Measurements from ENCODE around the gene NT5M. TPM values are rescaled to one million over a fixed set of nuclear protein-coding genes. Genes with fewer than 3 reads are reported as not detected.
A peak's percentile ranks its signal among the peaks of the same experiment; 100 is the strongest.

Gene NT5M
- total RNA-seq, 1 experiment from 2014 or later: 2.9 TPM

DNA sequence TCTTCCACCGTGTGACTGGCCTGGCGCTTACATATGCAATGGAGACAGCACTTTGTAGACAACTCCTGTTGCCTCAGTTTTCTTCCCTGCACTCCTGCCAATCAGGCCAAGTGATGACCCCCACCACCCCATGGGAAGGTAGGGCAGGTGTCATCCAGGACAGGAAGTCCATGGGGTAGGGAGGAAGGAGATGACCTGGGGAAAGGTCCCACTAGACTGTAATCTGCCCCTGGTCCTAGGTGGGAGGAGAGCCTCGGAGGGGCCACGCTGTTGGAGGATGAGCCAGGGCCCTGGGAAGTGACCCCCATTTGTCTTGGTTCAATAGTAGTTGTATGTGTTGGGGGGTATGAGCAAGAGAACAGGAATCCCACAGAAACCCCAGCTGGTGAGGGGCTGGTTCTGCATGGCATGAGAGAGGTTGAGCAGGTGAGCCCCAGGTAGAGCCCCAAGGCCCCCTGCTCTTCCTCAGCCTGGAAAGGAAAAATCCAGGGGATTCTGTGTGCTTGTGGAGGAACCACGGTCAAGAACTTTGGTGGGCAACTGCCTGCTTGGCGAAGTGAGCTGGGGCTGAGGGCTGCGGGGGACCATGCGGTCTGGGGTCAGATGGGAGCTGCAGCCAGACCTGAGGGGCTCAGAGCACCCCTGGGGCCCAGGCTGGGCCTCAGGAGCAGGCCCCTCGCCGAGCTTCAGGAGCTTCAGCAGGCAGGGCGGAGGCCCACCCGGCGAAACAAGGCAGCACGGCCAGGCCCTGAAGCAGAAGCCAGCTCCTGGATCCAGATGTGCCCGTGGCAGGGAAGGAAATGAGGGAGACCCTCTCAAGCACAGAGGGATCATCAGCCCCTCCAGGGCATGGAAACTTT is 50.7 kb downstream of the NT5M start:
- no peak for DNase-seq (ENCODE audit: low read depth)

DNA sequence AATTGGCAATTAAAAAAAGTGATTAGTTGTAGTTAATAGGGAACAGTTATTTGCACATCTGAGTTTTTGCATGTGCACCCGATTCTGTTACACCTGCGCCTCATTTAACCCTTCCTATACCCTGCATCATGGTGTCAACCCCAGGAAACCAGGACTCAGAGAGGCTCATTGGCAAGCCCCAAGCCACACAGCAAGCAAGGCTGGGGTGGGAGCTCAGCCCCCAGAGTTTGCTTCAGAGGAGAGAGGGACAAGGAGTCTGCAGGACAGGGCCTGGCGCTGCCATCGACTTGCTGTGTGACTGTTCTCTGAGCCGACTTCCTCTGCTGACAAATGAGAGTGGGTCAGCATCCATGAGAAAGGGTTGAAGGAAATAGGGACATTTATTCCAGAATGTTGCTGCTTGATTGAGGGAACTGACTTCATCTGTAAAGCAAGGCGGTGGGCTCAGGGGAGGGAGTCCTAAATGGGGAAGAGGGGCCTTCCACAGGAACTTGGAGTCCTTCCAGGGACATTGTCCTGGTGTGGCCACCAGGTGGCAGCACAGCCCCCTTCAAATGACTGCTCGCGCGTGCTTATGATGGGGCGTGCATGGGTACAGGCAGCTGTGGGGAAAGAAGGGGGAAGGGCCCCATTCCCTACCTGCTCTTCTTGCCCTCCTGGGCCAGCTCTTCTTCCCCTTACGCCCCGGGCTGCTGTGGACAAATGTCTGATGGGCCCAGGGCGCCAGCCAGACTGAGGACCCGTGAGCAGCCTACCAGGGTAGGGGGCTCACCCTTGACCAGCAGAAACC is 51.6 kb downstream of the NT5M start:
- peak; percentile 55 for DNase-seq (ENCODE audit: low read depth)

DNA sequence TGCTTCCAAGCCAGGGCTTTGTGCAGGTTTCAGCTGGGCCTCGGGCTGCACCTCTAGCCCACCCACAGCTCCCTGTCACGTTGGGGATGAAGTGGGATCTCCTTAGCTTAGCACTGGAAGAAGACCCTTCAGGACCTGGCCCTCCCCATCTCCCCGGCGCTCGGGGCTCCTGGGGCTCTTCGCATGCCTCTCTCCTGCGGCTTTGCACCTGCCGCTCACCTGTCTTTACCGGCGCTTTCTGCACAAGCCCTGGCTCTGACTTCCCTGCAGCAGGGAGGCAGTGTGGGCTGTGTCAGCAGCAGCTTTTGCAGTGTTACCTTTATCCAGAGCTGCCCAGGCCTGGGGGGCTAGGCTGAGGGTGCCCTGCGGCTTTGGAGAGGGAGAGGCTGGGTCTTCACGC is 52.3 kb downstream of the NT5M start:
- no peak for DNase-seq (ENCODE audit: low read depth)

DNA sequence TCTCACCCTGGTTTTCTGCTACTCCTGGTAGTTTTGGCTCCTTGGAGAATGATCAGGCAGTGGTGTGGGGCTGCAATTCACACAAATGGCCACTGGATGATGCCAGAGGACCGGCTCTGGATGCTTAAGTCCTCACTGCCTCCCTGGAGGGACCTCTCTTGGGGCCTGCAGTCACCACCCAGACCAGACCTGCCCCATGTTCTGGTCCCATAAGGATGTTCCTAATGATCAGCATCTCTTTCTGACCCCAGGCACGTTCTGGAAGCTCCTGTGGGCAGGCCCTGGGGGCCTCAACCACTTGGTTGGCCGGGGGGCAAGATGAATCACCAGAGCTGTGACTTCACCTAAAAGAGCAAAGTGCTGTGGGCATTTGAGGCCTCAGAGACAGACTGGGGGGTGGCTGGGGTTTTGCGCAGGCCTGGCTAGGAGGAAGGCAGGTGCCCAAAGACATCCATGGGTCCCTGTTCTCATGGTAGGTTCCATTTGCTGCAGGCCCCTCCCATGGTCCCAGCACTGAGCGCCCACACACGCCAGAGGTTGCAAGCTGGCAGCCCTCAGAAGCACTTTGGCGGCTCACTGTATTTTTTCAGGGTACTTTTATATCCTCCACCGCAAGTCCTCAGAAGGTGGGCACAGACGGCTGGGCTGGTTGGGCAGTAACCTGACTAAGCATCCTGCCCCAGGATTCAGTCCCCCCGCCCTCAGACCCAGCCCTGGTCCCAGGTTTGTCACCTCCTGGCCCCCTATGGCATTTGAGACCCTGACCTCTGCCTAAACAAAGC is 53.2 kb downstream of the NT5M start:
- DNase-seq (ENCODE audit: low read depth): peak; percentile 78

DNA sequence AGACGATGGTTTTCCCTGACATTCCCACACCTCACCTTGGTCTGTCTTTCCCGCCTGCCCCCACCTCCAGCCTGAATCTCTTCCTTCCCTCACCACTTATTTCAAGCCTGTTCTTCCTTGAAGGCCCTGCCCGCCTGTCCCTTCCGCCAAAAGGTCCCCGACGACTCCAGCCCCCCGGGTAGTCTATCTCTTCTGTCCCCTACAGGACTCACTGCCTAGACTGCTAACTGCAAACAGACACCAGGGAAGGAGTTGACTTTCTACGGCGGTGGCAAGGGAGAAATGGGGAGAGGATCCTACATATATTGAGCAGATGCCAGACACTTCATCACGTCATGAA is 53.7 kb downstream of the NT5M start:
- DNase-seq (ENCODE audit: low read depth): no peak

DNA sequence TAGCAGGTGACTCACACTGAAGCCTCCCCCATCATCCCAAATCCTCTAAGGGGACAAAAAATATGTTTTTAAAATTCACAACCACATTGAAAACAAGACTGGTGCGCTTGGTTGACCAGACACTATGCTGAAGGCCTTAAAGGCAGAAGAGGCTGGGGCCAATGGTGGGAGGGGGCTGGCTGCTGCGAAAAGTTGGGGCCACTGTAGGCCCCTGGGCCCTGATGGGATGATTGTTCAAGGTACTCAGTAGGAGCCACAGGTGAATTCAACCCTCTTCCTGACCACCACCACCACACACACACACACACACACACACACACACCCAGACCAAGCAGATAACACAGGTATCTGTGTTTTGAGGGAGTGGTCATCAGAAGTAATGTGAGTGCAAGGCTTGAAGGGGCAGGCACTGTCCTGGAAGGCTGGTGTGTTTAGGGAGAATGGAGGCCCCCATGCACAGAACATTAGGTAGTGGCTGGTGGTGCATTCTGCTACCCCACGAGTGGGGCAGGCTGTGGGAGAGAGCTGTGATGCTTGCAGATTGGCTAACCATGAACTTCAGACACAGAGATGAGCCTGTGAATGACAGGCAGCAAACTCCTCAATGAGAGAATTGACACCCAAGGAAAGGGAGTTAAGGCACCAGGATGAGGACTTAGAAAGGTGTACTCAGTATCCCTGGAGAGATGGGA is 55.0 kb downstream of the NT5M start:
- DNase-seq (ENCODE audit: low read depth): no peak

DNA sequence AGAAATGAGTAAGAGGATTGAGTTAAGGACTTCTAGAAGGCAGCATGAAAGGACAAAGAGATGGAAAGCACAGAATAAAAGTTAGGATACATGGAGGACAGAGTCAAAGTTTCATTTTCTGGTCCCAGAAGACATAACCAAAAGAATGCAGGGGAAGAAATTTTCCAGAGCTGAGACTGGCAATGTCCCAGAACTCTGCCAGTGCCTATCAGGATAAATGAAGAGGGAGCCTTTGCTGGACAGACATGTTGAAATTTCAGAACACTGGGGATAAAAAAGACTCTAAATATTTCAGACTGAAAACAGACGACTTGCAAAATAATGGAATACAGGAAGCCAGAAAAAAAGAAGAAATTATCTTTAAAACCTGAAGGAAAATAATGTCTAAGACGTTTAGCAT is 55.7 kb downstream of the NT5M start:
- DNase-seq (ENCODE audit: low read depth): no peak

DNA sequence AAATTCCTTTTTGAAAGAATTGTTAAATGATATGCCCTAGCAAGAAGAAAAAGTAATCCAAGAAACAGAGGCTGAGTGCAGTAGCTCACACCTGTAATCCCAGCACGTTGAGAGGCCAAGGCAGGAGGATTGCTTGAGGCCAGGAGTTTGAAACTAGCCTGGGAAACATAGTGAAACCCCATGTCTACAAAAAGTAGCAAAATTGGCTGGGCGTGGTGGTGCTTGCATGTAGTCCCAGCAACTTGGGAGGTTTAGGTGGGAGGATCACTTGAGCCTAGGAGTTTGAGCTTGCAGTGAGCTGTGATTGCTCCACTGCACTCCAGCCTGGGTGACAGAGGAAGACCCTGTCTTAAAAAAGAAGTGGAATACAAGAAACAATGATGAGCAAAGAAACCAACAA is 56.1 kb downstream of the NT5M start:
- DNase-seq (ENCODE audit: low read depth): no peak

DNA sequence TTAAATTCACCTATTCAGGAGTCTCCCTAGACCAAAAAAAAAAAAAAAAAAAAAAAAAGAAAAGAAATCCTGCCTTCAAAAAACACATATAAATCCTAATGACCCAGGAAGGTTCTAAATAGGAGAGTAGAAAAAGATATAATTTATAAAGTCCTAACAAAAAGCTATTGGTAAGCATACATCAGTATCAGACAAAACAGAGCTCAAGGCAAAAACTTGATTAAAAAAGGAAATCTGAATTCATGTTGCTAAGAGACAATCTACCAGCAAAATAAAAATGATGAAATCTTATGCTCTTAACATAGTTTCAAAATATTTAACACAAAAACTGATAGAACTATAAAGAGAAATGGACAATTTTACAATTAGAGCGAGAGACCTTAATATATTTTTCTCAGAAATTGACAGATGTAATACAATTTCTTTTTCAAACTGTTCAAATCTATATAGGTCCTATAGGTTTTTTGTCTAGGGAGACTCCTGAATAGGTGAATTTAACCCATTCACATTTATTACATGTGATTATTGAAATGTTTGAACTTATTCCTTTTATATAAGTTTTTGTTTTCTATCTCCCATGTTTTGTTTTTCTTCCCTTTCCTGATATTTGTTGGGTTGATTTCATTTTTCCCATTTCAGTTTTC is 57.0 kb downstream of the NT5M start:
- no peak for DNase-seq (ENCODE audit: low read depth)

DNA sequence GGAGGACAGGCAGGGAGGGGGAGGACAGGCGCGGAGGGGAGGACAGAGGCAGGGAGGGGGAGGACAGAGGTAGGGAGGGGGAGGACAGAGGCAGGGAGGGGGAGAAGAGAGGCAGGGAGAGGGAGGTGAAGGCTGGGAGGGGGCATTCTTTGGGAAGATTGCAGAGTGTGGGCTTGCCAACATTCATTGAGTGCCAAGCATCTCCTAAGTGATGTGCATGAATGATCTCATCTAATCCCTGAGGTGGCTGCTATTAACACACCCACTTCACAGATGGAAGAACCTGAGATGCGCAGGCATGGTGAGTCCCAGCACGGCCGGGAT is 58.3 kb downstream of the NT5M start:
- DNase-seq (ENCODE audit: low read depth): no peak

DNA sequence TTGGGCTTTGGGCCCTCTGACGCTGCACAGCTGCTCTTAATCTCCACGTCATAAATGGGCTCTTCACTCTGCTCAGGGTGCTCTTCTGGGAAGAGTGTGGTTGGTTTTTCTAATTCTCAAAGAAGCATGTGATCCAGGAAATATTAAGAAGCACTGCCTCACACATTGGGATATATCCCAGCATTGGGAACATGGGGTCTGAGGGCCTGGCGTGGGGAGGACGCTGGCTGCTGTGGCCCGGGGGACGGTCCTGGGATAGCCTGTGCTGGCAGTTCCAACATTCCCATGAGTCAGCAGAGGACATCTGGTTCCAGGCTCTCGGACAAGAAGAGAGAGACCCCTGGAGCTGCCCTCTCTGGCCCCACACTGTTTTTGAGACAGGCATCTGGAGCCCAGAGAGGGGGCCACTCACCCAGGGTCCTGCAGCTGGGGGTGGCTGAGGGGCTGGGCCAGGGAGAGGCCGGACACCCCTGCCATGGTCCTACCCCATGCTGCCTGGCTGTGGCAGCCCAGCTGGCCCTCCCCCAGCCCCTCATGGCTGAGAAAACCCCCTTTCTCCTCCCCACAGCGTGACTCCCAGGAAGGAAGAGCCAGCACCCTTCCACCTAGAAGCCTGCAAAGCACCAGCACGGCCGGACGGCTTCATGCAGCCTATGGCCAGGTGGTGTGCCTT is 58.8 kb downstream of the NT5M start:
- no peak for DNase-seq (ENCODE audit: low read depth)

DNA sequence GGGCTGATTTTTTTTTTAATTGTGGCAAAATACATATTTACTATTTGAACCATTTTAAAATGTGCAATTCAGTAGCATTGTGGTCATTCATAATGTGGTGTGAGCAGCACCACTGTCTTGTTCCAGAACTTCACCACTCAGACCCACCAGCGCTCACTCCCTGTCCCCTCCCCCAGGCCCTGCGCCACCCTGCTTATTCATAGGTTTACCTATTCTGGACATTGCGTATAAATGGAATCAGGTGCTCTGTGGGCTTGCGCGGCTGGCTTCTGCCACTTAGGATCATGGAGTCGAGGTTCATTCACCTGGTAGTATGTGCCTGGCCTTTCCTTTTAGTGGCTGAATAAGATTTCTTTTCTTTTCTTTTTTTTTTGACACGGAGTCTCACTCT is 59.4 kb downstream of the NT5M start:
- no peak for DNase-seq (ENCODE audit: low read depth)

DNA sequence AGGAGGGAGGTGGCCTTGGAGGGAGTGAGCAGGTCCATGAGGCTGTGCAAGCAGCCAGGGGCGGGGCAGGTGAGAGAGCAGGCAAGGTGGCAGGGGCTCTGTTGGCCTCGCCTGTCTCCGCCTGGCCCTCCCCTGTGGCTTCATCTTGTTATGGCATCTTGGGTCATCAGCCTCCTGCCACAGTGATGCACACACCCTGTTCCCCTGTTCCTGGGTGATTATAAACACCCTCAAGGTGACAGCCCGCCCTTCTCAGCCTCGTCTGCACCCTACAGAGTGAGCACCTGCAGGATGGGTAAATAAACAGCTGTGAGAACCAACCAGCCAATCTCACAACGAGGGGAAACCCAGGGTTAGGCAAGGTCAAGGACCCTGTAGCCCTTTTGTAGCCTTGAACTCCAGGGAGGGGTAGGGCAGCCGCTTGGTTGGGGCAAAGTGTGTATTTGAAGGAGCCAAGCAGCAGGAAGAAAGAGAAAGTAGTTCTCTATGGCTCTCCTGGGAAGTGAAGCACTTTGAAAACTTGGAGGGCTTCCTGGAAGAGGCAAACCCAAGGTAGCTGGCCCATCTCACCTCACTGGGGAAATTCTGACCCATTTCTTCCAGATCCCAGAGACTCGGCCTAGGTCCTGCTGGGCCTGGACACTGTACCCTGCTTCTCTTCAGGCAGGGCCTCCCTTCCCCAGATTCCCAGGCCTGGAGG is 60.6 kb downstream of the NT5M start:
- DNase-seq (ENCODE audit: low read depth): no peak

DNA sequence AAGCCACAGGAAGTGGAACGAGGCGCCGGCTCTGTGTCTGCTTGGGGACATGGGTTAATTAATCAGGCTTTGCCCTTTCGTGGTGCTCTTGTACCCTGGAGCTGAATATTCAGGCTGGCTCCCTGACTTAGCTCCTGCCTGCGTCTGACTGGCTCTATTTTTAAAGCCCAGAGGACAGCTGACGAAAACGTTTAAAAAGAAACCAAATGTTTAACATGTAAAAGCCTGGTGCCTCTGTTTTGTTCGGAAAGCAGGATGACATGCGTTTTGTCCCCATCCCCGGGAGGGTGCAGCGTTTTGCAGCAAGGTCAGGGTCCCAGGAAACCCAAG is 61.1 kb downstream of the NT5M start:
- DNase-seq (ENCODE audit: low read depth): no peak

DNA sequence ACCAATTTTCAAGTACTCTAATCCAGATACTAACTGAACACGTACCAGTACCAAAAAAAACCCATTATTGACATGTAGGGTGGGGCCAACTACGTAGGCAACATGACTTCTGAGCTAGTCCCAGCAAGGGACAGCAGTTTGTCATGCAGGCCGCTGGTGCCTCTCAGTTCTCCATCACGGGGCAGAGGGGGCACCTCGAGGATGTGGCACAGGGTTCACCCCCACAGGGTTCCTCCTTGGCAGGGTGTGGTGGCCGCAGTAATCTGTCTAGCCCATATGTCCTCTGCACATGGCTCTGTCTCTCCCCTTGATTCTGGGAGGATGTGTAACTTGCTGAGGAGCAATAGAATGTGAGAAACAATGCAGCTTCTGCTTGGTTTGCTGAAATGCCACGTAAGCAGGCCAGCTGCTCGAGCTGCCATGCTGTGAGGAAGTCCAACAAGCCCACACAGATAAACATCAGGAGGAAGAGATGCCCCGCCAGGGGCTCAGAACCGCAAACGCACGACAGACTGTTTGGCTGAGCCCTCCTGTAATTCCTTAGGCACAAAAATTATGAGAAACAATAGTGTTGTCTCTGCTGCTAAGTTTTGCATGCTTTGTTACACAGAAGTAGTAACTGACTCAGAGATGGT is 62.4 kb downstream of the NT5M start:
- no peak for DNase-seq (ENCODE audit: low read depth)

DNA sequence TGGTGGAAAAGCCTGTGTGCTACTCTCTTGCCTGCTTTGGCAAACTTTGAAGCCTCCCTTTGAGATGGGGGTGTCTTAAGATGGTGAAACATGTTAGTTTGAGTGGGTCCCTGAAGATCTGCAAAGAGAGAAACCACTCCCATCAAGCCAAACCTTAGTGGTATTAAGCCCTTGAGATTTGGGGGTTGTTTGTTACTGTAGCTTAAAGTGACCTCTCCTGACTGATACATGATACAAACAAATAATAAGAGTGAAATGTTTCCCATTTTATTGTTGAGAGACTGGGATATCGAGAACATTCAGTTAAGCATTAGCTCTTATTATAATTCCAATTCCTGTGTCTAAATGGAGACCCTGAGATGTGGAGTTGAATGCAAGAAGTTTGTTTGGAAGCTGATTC is 63.1 kb downstream of the NT5M start:
- no peak for DNase-seq (ENCODE audit: low read depth)

DNA sequence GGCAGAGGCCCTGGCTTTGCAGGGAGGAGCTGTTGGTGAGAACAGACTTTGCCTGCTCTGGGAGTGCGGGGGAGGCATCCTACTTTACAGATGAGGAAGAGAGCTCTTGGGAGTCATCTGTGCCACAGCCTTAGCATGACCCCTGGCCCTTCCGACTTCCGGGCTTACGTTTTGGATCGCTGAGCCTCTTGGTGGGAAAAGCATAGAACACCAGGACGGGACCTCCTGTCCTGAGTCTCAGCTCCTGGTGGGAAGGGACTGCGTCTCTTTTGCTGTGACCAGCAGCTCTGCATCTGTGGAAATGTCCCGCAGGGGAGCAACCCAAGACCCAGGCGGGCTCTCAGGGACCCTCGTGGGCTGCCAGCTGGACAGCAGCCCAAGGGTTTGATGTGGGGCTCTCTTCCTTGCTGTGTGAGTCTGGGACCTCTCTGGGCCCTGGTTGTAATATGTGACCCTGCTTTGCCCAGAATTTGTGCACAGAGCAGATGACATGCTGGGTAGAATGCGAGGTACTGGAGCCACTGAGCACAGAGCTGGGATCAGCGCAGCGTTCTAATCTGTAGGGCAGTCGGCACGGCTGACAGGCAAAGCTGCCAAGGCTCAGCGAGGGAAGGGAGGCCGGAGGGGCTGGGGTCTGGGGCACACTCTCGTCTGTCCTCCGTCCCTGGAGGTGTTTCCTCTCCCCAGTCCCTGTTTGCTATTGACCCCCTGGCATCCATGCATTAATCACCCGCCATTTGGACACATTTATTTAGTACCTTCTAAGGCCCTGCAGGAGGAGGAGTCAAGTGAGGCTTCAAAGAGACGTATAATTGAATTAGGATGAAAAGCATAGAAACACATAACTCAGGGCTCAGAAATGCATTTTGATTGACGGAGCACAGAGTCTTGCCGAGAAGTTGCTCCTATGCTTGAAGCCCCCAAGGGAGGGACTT is 64.0 kb downstream of the NT5M start:
- no peak for DNase-seq (ENCODE audit: low read depth)

DNA sequence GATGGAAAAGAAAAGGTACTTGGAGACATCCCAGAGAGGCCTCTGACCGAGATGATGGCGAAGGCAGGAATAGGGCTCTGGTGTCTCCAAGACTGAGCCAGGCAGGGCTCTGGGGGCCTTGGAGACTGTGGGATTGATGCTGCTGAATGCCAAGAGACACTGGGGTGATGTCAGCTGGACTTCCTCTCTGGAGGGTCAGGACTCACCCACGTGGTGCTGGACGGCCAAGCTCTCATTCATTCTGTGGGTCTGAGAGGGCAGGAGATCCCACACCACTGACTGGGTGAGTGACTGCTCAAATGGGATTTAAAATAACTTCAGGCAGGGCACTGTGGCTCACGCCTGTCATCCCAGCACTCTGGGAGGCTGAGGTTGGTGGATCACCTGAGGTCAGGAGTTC is 64.8 kb downstream of the NT5M start:
- no peak for DNase-seq (ENCODE audit: low read depth)

DNA sequence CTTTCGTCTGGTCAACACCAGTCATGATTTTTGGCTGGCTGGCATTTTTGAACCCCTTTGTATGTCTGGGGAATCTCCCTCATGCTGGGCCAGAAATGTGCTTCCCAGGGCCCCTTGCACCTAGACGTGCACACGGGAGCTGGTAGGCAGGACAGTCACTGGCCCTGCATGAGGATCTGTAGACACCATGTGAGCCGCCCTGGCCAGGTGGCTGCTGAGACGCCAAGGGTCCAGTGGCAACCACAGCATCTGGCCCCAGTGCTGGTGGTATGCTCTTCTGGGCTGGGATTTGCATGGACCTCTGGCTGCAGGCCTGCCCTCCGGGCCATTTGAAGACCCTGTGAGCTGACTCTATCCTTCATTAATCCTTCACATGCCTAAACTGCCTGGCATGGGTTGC is 67.5 kb downstream of the NT5M start:
- DNase-seq (ENCODE audit: low read depth): no peak
